ENCODE data around the gene MIOS.

GRCh38 chr7:7554649-7555575 lies 11.8 kb upstream of the MIOS start:
- TF ChIP-seq EP300 (IDR thresholded peaks at IDR 0.05) (no peak), POLR2A (IDR thresholded peaks at IDR 0.05; ENCODE audit: low read length) (no peak), PHF8 (IDR thresholded peaks at IDR 0.05; ENCODE audit: borderline replicate concordance, low read depth) (no peak), CTCF (IDR thresholded peaks at IDR 0.05) (no peak), USF2 (IDR thresholded peaks at IDR 0.05) (no peak), MYC (IDR thresholded peaks at IDR 0.05; ENCODE audit: borderline replicate concordance, low read length) (no peak), NR3C1 (IDR thresholded peaks at IDR 0.05) (no peak), RCOR1 (IDR thresholded peaks at IDR 0.05; ENCODE audit: low read depth, low read length) (no peak), CHD4 (IDR thresholded peaks at IDR 0.05; ENCODE audit: borderline replicate concordance) (no peak), RFX5 (IDR thresholded peaks at IDR 0.05) (no peak), EHMT2 (IDR thresholded peaks at IDR 0.05; ENCODE audit: low read depth) (no peak), POLR2AphosphoS2 (conservative IDR thresholded peaks at IDR 0.05; ENCODE audit: low read length) (no peak), JUN (IDR thresholded peaks at IDR 0.05) (no peak)
- TF ChIP-seq, protein P1, sequence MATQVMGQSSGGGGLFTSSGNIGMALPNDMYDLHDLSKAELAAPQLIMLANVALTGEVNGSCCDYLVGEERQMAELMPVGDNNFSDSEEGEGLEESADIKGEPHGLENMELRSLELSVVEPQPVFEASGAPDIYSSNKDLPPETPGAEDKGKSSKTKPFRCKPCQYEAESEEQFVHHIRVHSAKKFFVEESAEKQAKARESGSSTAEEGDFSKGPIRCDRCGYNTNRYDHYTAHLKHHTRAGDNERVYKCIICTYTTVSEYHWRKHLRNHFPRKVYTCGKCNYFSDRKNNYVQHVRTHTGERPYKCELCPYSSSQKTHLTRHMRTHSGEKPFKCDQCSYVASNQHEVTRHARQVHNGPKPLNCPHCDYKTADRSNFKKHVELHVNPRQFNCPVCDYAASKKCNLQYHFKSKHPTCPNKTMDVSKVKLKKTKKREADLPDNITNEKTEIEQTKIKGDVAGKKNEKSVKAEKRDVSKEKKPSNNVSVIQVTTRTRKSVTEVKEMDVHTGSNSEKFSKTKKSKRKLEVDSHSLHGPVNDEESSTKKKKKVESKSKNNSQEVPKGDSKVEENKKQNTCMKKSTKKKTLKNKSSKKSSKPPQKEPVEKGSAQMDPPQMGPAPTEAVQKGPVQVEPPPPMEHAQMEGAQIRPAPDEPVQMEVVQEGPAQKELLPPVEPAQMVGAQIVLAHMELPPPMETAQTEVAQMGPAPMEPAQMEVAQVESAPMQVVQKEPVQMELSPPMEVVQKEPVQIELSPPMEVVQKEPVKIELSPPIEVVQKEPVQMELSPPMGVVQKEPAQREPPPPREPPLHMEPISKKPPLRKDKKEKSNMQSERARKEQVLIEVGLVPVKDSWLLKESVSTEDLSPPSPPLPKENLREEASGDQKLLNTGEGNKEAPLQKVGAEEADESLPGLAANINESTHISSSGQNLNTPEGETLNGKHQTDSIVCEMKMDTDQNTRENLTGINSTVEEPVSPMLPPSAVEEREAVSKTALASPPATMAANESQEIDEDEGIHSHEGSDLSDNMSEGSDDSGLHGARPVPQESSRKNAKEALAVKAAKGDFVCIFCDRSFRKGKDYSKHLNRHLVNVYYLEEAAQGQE (IDR thresholded peaks at IDR 0.05), result no peak

Data from A549 (cell line).